HG03521 (cell line): ENCODE results near the gene PDE1C.

Source experiments
- ATAC-seq: cut with Tn5 transposase; IDR thresholded peaks from one replicate; pipeline ENCODE4 v1.9.1; 2021; ENCODE audit warnings: mild to moderate bottlenecking, moderate library complexity; ENCODE audit not compliant: unreplicated experiment

PDE1C gene

DNA sequence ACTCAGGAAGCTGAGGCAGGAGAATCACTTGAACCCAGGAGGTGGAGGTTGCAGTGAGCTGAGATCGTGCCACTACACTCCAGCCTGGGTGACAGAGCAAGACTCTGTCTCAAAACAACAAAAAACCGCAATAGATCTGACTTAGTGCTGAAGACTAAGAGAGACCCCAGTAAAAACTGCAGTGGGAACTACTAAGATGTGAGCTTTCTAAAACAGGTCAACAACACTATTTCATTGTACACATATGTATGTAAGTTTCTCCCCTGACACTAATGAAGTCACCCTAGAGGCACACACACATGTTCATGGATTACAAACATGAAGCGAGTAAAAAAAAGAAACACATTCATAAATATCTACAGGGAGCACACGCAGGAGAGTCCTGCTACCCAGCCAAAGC is 68.3 kb downstream of the PDE1C start:
- ATAC-seq: no peak

DNA sequence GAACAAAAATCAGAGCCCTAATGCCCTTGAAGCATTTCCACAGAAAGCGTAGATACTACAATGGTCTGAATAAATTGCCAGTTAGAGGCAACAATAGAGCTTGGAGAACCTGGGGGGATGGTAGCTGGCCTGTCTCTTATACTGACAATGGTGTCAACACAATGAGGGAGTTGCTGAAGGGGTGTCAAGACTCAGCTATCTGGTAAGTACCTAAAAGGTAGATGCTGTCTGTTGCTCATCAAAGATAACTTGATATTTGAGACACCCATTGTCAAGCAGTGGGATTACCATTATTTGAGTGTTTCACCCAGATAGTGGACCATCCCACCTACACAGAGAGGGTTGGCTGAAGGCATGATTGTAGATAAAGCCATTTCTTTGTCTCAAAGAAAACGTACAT is 72.8 kb downstream of the PDE1C start:
- no peak for ATAC-seq

GRCh38 chr7:31995134-31995533 is 75.1 kb downstream of the PDE1C start:
- no peak for ATAC-seq

- ATAC-seq: no peak
These were observed 78.4 kb downstream of the PDE1C start for GRCh38 chr7:31991846-31992245.

GRCh38 chr7:31991406-31991805 is 78.8 kb downstream of the PDE1C start:
- ATAC-seq: no peak

GRCh38 chr7:31986878-31987518 is 83.2 kb downstream of the PDE1C start:
- no peak for ATAC-seq

DNA sequence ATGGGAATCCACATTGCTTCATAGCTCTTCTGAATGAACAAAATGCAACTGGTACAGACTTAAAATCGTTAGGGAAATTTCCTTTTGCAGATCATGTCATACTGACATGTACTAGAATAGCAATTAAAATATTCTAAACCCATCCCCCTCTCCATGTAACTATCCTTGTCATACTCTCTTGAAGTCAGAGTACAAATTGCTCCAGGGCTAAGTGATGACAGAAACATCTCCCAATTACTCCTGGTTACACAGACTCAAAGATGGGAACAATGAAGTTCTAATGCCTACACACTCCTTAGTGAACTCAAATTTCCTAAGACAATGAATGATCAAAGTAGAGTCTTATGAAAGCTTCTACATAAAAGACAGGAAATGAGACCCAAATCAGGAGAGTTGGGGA is 87.2 kb downstream of the PDE1C start:
- no peak for ATAC-seq

GRCh38 chr7:31981874-31982390 is 88.3 kb downstream of the PDE1C start:
- ATAC-seq: no peak

- no peak for ATAC-seq
These were observed 90.4 kb downstream of the PDE1C start for GRCh38 chr7:31979690-31980330.

DNA sequence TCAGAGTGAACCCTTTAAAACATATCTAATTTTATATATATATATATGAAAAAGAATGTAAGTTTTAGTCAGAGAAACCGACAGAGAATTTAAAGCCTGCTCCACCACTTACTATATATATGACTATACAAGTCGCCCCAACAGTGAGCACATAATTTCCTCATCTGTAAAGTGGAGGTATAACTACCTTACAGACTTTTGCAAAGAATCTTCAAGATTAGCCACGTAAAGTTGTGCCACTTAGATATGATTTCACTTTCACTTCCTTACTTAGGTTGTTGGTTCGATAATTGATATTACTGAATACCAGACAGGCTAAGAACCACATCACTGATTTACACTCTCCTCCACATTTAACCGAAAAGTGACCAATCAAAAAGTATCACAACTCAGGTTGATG is 94.7 kb downstream of the PDE1C start:
- ATAC-seq: no peak

DNA sequence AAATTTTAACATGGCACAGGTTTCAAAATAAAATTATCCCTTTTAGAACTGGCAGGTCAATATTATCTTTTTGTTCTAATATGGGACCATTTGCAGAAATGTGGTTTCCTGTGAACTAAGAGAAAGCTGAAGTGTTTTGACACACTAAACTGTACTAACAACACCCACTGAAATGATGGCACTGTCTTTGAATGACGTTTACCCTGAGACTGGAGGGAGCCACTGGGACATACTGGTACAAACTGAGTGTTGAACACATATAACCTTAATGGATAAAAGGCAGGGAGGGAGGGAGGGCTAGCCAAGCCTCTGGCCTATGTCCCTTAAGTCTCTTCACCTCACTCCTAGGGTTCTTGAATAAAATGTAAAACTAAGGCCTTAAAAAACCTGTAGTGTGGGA is 95.9 kb downstream of the PDE1C start:
- no peak for ATAC-seq

GRCh38 chr7:31971049-31971667 is 99.0 kb downstream of the PDE1C start:
- ATAC-seq: no peak

DNA sequence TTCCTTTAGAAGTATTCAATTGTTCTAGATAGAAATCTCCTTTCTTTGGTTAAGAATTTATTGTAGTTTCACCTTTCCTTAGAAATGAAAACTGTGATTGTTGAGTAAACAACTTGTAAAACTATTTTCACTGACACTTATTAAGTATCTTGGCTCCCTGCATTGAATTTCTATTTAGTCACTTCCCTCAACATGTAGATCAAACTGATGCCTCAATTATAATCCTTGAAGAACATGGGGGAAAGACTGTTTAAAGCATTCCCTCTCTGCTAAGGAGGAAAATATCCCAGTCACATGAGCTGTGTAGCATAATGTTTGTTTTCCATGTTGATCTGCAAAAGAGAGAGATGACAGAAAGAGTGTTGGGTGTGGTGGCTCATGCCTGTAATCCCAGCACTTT is 99.7 kb downstream of the PDE1C start:
- ATAC-seq: no peak

DNA sequence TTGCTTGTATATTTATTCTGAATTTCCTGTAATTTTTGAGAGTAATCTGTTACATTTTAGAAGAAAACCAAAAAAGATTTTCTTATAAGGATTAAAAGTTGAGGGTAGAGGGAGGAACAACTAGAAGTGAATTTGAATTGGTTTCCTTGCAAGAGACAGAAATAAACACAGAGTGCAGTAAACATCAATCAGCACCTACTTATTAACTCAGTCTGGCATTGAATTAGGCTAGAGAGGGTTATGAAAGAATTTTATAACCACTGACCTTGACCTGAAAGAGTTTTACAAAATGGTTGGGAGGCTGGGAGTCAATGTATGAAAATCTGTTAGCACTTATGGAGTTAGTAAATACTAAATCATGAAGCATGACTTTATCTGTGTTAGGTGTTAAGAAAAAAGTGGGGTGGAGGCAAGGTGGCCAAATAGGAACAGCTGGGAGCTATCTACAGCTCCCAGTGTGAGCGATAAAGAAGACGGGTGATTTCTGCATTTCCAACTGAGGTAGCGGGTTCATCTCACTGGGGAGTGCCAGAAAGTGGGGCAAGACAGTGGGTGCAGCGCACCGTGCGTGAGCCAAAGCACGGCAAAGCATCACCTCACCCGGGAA is 106.5 kb downstream of the PDE1C start:
- no peak for ATAC-seq

DNA sequence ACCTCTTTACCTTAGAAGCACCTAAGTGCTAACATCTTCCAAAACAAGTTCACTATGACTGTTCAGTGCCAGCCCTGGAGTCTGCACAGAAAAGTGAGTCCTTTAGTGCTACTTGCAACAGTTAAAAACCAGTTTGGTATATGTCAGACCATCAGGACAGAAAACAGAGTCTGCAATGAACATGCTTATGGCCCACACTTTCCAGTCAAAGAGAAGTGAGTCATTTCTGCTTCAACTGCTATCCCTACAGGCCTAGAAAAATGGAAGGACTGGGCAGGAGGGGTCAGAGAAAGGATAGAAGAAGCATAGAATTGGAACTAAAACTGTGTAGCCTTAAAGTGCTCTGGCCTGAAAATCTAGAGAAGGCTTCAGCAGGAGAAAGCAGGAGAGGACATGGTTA is 108.0 kb downstream of the PDE1C start:
- no peak for ATAC-seq

DNA sequence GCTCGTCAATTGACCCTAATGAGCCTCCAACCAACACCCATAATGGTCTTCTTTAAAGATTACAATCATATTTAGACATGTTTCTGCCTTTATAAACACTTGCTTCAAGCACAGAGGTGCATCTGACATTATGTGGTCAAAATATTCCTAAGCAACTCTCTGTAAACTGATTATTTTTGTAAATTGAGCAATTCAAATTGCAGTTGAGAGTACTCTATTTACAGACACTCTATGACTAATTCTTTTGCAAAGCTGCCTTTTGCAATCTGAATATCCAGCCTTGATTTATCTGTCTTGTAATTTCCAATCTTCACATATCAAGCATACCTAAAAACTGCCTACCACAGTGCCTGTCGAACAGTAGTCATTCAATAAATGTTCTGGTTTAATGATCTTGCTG is 112.0 kb downstream of the PDE1C start:
- no peak for ATAC-seq

- ATAC-seq: no peak
These were observed 112.5 kb downstream of the PDE1C start for GRCh38 chr7:31957756-31958155.

GRCh38 chr7:31957090-31957720 is 113.0 kb downstream of the PDE1C start:
- ATAC-seq: no peak

DNA sequence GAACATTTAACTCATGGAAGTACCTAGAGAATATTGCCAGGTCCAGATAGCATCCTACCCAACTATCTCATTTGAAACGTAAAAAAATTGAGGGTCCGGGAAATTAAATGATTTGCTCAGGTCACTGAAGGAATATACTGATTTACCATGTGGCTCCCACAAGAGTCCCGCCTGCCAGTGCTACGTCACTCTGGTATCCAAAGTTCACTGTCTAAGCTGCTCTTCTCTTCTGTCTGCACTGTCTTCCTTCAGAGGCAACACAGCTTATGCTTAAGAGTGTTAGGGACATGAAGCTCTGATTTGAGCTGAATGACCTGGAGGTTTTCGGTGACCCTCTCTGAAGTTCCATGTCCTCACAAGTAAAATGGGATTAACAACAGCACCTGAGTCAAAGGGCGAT is 114.6 kb downstream of the PDE1C start:
- no peak for ATAC-seq

DNA sequence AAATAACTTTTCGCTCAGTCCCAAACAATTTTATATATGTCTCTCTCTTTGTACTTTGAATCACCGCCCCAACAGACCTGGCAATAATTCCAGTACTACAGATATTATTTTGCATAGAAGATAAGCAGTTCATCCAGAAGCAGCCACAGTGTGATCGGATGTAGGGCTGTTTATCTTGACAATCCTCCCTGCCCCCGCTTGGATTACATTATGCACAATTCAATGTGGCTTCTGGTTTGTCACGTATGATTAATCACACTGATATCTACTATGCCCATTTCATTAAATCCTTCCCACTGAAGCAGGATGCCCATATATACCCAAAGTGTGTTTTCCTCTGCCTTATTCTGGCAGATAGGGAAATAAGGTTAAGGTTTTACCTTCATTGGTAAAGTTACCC is 115.2 kb downstream of the PDE1C start:
- ATAC-seq: no peak

- ATAC-seq: no peak
These were observed 115.7 kb downstream of the PDE1C start for GRCh38 chr7:31954500-31954899.
